Activated T-cell treated with anti-CD3 and anti-CD28 coated beads, Interleukin-2, amount 50 U/mL, for 48 hours (primary cell): ENCODE measurements around the gene MRPL44.

Source experiments
- DNase-seq, 2 experiments: peaks; one replicate each; pipeline ENCODE4 v3.0.0-alpha.2; 2020

MRPL44 gene

GRCh38 chr2:223957092-223957851, at the start of gene MRPL44:
Gene MRPL44 (plus strand): TSS chr2:223957463. CDS start chr2:223957473, 10 bp downstream.
- DNase-seq = peak; percentile 98 to 99

GRCh38 chr2:223908304-223908998, 48.8 kb upstream of the MRPL44 start:
- no peak for DNase-seq

GRCh38 chr2:223909001-223909741, 48.1 kb upstream of the MRPL44 start:
- no peak for DNase-seq

- DNase-seq = no peak
Observed at GRCh38 chr2:223914324-223914723, 42.9 kb upstream of the MRPL44 start.

- DNase-seq = no peak
Observed at GRCh38 chr2:223915071-223915470, 42.2 kb upstream of the MRPL44 start.

- no peak for DNase-seq
Observed at GRCh38 chr2:223916181-223916920, 40.9 kb upstream of the MRPL44 start.

GRCh38 chr2:223918671-223919134, 38.6 kb upstream of the MRPL44 start:
- DNase-seq = no peak

- DNase-seq = no peak
Observed at GRCh38 chr2:223920109-223920508, 37.2 kb upstream of the MRPL44 start.

GRCh38 chr2:223921204-223921603, 36.1 kb upstream of the MRPL44 start:
- DNase-seq = no peak

- DNase-seq = no peak
Observed at GRCh38 chr2:223922308-223922707, 35.0 kb upstream of the MRPL44 start.

GRCh38 chr2:223923976-223924375, 33.3 kb upstream of the MRPL44 start:
- no peak for DNase-seq

- DNase-seq = no peak
Observed at GRCh38 chr2:223925106-223925505, 32.2 kb upstream of the MRPL44 start.

- DNase-seq = no peak
Observed at GRCh38 chr2:223928113-223929006, 28.9 kb upstream of the MRPL44 start.

- no peak for DNase-seq
Observed at GRCh38 chr2:223929571-223930102, 27.6 kb upstream of the MRPL44 start.

GRCh38 chr2:223930103-223930976, 26.9 kb upstream of the MRPL44 start:
- DNase-seq = no peak

- no peak for DNase-seq
Observed at GRCh38 chr2:223932816-223933800, 24.2 kb upstream of the MRPL44 start.

GRCh38 chr2:223934870-223935269, 22.4 kb upstream of the MRPL44 start:
- DNase-seq = no peak

GRCh38 chr2:223935459-223936125, 21.7 kb upstream of the MRPL44 start:
- no peak for DNase-seq
